ENCODE data around the gene ACSL5.
"Not testable (repeated sequence)": the region's sequence is repeated elsewhere in the genome, so short reads cannot be mapped to it uniquely, and the experiment has no call there.

Gene ACSL5

DNA sequence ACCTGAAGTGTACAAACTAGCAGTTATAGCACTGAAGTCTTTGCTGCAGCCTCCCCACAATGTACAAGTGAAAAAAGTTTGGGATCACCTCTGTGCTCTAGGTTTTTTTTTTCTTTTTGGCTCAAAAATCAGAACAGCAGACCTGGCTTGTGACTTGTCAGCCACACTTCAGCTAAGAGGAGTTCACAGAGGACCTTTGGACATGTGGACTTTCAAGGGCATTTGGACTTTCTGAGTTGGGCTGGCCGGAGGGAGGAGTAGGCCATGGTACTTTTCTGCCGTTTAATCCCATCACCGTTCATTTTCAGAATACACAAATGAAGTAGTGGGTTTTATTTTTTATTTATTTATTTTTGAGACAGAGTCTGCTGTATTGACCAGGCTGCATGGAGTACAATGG lies 21.9 kb upstream of the ACSL5 start:
- no peak for DNase-seq

DNA sequence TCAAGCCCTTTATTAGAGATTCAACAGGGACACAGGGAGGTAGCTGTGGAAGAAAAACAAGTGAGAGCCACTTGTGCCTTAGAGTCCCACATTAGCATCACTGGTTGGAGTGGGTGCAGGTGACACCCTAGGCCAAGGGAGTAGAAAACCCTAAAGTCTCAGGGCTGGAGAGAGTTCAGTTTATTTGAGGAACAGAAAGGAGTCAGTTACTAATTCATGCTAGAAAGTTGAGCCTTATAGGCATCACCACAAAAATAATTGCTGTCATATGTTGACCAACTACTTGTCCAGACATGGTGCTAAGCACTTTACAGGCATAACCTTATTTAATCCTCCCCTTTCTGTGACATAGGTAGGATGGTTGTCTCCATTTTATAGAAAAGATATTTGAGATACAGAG lies 20.9 kb upstream of the ACSL5 start:
- DNase-seq, result no peak

DNA sequence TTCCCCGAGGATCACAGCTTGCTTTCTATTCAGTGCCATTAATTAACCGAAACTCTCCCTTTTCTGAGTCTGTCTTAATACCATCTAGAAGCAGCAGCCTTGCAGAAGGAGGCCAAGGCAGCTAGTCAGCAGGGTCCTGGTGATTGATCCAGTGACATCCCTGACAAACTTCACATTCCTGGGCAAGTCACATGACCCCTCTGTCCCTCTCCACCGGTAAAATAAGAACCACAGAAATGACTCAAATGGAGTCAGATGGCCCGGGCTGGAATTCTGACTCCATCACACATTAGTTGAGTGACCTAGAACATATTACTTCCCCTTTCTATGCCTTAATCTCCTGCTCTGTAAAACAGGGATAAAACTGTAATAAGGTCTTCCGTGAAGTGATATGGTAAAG lies 17.2 kb upstream of the ACSL5 start:
- DNase-seq, result no peak

DNA sequence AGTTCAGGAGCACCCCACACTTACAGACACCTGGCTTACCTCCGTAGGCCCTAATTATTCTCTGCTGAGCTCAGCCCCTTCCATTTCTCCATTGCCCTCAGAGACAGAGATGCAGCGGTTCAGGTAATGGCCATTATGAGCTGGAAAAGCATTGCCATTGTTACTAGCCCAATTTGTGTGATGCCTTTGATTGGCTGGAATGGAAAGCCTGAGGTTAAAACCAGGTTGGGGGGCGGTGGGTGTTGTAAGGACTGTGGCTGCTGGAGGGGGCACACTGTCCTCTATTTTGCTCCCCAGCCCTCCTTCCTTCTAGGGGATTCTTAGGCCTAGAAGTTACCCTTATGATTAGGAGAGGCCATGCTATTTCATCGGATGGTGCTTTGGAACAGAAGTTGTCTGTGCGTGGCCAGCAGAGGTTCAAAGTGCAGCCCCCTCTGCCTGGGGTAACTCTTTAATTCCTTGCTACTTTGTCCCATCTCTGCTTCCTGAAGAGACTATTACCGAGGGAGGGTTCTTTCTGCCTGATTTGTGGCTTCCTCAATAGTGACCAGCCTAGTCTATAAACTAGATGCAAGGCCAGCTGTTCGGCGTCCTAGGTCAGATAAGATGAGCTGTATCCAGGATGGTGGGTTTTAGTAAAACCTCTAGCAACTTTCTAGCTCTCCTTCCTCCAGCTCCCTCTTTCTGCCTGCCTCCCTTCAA lies 14.2 kb upstream of the ACSL5 start:
- no peak for DNase-seq

DNA sequence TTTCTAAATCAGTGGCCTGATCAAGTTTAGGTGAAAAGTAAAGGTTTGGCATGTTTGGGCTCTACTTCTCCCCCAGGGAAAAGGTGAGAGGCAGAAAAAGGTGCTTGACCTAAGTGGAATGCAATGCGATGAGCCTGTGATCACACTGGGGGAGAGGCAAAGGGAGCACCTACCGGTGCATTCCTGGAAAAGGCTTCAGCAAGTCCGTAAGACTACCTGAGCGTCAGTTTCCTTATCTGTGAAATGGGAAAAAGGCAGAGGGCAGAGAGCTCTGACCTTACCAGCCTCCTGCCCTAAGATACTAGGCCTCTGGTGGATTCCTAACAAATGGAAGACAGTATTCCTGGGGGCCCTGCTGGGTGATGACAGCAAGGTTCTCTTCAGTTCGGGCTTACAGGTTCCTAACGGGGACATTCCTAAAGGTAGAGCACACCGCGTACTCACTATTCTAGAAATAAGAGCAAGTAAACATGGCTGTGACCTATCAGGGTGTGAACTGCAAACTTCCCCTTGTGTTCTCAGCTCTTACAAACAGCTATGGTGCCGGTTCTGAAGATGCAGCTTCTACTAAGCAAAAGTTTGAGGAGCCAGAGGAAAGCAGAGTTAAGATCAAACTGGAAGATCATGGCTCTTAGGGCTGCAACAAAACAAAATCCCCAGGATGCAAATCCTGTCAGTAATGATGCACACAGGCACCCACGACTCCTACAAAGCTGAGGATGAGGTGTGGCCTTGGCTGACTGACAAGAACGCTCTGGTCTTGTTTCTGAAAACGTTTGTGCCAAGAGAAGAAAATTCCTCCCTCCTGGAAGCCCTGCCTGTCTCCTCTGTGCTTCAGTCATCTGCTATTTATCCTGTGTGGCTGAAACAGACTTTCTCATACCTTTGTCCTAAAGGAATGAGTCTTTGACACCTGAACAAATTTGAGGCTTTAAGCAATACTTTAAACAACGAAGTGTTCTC lies 13.3 kb upstream of the ACSL5 start:
- DNase-seq, result no peak

DNA sequence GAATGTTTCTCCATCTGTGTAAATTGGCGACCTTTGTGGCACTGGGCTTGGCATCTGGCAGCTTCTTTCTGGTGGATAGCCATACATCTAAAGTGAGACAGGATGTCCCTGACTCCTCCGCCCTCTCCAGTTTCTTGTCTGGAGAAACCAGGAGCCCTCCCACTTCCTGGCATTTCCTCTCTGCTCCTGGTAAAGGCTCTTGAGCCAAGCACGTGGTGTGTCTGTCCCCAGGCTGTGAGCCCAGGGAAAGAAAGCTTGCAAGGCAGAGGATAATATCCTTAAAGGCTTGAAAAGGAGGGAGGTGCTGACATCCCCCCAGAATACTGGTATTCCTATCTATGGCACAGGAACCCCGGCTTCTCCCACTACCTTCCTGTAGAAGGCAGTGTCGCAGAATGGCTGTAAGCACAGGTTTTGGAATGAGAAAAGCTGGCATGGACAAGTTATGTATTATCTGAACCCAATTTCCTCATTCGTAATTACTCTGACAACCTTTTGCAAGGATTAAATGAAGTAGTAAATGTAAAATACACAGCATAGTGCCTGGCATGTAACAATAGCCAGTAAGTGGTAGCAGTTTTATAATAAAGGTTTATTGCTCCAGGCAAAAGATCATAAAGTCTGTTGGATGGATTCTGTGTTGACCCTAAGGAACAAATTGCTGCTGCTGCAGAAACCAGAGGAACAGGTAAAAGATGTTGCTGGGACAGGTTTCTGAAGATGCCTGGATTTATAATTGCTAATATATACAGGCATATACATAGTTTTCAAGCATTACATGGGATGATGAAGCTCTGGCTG lies 11.8 kb upstream of the ACSL5 start:
- DNase-seq, result no peak

DNA sequence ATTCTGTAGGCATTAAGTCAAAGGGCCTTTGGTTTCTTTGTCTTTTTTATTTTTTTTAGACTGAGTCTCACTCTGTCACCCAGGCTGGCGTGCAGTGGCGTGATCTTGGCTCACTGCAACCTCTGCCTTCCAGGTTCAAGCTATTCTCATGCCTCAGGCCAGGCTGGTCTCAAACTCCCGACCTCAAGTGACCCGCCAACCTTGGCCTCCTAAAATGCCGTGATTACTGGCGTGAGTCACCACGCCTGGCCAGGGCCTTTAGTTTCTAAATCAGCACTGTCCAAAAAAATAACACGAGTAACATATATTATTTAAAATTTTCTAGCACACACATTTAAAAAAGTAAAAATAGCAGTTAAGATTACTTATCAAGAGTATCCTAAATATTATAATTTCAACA lies 11.1 kb upstream of the ACSL5 start:
- DNase-seq, result no peak

DNA sequence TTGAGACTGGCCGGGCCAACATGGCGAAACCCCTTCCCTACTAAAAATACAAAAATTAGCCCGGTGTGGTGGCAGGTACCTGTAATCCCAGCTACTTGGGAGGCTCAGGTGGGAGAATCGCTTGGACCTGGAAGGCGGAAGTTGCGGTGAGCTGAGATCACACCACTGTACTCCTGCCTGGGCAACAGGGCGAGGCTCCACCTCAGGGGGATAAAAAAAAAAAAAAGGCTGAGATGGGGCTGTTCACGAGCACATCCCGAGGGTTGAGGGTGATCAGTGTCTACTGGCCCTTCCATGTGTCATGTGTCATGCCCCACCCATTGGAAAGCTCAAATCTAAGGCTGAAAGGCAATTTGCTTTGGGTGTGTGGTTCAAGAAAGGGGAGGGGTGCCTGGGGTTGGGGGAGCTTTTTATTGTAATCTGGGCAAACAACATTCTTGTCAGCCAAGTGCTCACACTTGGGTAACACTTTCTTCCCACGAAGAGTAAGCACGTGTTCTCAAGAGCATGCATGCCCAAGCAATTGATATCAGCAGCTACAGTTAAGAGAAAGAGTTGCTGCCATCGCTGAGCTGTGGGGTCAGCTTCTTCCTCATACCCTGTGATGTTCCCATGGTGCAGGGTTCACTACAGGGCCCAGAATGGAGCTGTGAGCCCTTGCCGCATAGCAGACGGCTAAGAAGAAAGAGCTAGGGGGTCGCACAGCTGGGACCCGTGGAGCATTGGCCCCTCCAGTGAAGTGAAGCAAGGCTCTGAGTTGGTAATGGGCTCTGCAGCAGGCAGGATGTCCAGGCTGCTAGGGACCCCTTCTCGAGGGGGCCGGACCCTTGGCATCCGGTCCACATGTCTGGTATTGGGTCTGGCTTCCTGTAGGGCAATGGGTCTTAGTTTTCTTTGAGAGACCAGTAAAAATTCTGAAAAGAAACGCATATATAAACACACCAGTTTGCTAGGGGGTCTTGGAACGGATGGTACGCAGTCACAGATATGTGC lies 9.9 kb upstream of the ACSL5 start:
- no peak for DNase-seq

DNA sequence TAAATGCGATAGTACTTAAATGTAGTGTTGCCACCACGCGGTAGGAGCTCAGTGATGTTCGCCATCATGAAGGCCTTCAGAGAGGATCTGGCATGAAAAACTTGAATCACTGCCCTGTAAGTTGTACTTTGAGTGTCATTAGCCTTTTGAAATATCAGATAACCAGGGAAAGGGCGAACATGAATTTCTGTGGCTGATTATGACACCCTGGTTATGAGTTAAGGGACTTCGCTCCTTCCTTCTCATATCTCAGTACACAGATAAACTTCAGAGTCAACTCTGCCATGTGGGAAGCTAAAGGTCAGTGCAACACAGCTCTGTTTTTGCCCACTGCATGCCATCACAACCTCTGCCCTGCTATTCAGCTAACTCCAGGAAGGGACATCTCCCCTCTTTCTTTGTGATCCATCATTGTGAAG lies 8.9 kb upstream of the ACSL5 start:
- no peak for DNase-seq

DNA sequence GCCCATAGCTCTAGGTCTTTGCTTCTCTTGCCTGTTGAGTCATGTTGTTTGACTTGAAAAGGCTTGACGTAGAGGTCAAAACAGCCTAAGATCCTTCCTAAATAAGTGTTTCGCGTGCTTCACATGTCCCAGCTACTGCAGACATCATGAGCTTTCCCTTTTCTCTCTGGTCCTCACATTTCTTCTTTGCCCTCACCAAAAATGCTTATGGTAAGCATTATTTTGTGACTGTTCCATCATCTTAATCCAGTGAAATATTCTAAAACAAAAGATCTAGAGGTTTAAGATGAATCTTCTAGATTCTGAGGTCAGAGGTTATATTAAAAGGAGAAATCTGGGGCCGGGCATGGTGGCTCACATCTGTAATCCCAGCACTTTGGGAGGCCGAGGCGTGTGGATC lies 8.5 kb upstream of the ACSL5 start:
- DNase-seq, result no peak

DNA sequence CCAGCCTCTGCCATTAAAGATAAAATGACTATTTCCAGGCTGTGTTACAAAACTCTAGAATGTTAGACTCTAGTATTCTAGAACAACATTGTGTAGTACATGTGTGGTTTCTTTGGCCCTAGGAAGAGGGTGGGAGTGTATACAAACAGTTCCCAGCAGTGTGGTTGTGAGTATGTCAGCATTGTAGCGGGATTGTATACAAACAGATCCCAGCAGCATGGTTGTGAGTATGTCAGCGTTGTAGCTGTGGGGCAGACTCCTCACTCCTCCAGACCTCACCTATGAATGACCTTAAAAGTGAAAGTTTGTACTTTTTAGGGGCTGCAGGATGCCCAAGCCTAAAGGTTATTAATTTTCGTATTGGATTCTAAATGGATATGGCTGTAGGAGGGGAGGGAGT lies 6.9 kb upstream of the ACSL5 start:
- DNase-seq, result no peak

DNA sequence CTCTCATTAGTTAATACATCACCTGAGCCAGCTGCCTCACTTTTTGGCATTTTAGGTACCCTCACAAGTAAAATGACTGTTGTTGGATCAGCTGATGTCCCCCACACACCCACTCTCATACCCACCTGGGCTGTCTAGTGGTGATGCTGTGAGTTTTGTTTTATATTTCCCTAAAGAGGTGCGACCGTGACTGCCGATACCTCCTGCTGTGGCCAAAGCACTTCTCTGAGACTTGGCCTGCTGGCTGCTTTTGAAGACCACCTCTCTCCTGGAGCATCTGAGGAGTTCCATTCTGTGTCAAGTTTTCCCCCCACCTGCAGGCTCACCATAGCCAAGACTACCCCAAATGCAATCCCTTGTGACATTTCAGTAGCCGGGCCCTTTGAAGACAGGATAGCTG lies 6.4 kb upstream of the ACSL5 start:
- DNase-seq, result no peak

DNA sequence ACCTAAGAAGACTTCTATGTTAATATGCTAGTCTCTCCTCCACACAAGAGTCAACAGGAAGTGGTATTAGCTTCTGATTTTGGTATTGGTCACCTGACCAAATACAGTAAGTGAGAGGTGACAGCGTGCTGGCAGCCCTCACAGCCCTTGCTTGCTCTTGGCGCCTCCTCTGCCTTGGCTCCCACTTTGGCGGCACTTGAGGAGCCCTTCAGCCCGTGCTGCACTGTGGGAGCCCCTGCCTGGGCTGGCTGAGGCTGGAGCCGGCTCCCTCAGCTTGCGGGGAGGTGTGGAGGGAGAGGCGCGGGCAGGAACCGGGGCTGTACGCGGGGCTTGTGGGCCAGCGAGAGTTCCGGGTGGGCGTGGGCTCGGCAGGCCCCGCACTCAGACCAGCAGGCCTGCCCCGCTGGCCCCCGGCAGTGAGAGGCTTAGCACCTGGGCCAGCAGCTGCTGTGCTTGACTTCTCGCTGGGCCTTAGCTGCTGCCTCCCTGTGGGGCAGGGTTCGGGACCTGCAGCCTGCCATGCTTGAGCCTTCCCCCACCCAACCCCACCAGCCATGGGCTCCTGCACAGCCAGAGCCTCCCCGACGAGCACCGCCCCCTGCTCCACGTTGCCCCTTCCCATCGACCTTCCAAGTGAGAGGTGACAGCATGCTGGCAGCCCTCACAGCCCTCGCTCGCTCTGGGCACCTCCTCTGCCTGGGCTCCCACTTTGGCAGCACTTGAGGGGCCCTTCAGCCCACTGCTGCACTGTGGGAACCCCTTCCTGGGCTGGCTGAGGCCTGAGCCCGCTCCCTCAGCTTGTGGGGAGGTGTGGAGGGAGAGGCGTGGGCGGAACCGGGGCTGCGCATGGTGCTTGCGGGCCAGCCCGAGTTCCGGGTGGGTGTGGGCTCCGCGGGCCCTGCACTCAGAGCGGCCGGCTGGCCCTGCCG lies 4.2 kb upstream of the ACSL5 start:
- DNase-seq, result no peak

DNA sequence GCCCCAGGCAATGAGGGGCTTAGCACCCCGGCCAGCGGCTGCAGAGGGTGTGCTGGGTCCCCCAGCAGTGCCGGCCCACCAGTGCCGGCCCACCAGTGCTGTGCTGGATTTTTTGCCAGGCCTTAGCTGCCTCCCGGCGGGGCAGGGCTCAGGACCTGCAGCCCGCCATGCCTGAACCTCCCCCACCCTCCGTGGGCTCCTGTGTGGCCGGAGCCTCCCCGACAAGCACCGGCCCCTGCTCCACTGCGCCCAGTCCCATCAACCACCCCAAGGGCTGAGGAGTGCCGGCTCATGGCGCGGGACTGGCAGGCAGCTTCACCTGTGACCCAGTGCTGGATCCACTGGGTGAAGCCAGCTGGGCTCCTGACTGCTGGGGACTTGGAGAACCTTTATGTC lies 3.5 kb upstream of the ACSL5 start:
- DNase-seq, result no peak

DNA sequence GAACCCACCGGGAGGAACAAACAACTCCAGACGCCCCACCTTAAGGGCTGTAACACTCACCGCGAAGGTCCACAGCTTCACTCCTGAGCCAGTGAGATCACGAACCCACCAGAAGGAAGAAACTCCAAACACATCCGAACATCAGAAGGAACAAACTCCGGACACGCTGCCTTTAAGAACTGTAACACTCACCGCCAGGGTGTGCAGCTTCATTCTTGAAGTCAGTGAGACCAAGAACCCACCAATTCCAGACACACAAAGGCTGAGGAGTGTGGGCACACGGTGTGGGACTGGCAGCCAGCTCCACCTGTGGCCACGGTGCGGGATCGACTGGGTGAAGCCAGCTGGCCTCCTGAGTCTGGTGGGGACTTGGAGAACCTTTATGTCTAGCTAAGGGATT lies 2.6 kb upstream of the ACSL5 start:
- not testable (repeated sequence) for DNase-seq

DNA sequence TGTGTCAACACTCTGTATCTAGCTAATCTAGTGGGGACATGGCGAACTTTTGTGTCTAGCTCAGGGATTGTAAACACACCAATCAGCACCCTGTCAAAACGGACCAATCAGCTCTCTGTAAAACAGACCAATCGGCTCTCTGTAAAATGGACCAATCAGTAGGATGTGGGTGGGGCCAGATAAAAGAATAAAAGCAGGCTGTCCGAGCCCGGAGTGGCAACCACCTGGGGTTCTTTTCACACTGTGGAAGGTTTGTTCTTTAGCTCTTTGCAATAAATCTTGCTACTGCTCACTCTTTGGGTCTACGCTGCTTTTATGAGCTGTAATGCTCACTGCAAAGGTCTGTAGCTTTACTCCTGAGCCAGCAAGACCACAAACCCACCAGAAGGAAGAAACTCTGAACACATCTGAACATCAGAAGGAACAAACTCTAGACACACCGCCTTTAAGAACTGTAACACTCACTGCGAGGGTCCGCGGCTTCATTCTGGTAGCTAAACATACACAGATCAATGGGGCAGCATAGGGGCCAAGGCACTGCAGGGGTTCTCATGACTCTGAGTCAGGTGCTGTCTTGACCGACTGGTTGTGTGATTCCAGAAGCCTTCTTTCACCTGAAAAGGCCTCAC lies 1.6 kb upstream of the ACSL5 start:
- not testable (repeated sequence) for DNase-seq

DNA sequence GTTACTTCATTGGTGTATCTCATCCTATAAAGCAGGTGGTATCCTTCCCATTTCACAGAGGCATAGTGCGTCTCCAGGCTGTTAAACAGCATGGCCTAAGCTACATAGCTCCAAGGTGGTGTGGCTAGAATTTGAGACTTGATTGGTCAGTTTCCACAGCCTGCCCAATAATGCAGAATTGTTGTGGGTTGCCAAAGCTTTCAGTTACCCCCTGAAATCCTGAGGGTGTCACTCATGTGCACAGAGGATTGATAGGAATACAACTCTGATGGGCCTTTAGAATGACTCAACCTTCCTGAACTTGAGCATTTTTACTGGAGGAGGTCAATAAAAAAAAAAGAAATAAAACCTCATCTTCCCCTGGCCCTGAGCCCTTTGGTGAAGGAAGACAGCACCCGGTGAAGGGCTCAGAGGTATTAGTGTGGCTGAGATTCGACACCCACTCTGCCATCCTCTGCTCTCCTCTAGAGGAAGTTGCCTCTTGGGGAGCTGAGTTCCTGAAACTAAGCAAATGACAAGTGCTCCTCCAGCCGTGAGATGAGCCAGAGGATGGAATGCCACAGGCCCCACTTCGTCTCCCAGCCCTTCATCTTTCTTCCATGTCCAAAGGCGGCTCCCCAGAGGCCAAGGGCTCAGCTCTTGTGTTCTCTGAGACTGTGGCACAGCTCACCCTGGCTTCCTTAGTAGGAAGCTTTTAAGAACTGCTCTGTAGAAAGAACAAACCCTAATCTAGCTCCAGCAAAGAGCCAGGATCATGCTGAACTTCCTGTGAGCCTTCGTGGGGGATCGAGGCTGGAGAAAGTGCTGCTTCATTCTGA lies 1.0 kb downstream of the ACSL5 start:
- DNase-seq, result peak; percentile 38

DNA sequence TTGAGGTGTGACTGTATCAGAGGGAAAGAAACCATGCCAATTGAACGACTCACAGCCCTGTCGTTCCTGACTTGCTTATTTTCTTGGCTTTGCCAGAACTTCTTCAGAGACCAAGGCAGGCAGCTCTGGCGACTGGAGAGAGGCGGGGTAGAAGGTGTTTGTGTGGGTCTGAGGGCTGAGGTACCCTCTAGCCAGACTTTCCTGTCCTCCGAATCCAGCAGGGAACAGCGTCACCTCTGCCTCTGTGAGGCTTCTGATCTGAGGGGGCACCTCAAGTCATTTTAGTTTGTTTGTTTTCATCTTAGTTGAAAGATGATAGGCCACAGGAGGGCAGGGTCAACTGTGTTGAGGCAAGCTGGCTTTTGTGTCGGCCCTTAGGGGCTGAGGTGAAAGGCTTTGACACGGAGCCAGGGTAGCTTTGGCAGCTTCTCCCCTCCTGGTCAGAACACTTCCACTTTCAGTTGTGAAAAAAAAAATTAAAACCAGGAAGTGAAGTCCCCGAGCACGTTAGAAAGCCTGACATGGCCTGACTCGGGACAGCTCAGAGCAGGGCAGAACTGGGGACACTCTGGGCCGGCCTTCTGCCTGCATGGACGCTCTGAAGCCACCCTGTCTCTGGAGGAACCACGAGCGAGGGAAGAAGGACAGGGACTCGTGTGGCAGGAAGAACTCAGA lies 1.9 kb downstream of the ACSL5 start:
- peak; percentile 63 for DNase-seq

DNA sequence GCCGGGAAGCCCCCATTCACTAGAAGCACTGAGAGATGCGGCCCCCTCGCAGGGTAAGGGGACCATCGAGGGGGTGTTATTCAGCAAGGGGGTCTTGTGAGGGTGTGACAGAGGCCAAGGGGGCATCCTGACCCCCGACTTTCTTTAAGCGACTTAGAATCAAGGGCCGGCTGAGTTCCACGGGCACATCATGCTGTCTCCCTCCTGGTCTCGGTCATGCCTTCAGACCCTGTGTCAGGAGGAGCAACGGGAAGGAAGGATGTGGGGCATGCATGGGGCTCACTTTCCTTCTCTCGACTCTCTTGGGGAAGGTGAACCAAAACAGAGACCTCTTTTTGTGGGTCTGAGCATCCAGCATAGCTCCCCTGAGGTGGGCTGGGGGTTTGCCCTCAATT lies 2.5 kb downstream of the ACSL5 start:
- no peak for DNase-seq
